Measurements from ENCODE around the gene TUBG2.

The TUBG2 gene

GRCh38 chr17:42676424-42677011 is 17.4 kb downstream of the TUBG2 start, which contains the start of gene PLEKHH3:
Gene PLEKHH3, minus strand, starts transcription at chr17:42676994. Its CDS starts 431 bp downstream, at chr17:42676563.
- FAIRE-seq: no peak
- no peak for DNase-seq (ENCODE audit: insufficient read length, low spot score)

GRCh38 chr17:42677012-42677857 is 18.2 kb downstream of the TUBG2 start:
- peak; percentile 97 for FAIRE-seq
- DNase-seq (ENCODE audit: insufficient read length, low spot score): peak; percentile 100

DNA sequence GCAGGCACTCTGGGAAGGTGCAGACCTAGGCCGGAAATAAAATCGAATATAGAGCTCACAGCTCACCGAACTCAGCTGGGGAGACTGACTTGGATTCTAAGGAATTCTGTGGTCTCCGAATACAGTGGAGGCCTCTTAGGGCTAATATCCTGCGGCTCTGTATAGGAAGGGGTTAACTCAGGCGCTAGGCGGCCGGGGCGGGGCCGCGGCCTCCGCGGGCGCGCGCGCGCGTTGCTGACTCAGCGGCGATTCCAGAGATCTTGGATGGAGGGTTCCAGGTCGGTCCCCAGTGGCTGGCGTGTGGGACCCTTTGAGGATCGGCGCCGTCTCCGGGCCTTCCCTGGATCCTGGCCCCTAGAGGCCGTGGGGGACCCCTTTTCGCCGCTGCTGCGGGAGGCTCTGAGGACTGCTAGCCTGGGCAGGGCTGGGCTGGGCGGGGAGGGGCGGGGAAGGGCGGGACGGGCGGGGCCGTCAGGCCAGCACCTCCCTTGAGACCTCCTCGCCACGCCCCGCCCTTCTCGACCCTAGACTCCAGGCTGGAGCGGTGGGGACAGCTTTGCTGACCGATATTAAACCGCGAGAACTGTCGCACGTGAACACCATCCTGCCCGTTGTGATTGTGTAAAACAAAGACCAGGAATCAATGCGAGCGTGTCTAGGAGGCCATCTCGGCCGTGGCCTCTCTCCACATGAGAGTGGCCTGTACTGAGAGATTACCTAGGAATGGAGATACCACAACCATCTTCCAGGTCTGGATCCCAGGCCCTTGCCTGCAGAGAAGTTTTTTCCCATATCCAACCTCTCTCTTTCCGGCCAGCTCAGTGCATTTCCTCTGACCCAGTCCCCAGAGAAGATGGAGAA is 19.1 kb downstream of the TUBG2 start:
- DNase-seq (ENCODE audit: insufficient read length, low spot score): peak; percentile 97
- peak; percentile 96 for FAIRE-seq

DNA sequence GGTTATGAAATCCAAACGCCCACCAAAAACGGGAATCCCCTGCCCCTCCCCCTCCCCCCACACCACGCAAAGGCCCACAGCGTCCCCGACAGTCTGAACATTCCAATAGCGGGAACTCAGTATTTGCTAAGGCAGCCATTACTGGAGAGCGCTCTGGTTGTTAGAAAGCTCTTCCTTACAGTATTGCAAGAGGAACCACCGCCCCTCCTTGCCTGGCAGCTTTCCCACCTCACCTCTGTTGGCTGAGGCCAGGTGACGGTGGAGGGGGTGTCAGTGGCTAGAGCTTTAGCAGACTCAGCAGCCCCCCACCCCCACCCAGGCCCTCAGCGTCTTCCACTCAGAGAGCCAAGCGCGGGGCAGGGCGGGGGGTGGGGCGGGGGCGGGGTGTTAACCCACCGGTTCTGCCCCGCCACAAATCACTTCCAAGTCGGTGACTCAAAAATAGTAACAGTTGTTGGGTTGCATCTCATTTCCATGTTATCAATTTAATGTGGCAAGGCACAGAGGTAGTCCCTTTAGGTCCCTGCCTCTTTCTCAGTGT is 19.9 kb downstream of the TUBG2 start:
- DNase-seq (ENCODE audit: insufficient read length, low spot score) (peak; percentile 51), FAIRE-seq (peak; percentile 23)

DNA sequence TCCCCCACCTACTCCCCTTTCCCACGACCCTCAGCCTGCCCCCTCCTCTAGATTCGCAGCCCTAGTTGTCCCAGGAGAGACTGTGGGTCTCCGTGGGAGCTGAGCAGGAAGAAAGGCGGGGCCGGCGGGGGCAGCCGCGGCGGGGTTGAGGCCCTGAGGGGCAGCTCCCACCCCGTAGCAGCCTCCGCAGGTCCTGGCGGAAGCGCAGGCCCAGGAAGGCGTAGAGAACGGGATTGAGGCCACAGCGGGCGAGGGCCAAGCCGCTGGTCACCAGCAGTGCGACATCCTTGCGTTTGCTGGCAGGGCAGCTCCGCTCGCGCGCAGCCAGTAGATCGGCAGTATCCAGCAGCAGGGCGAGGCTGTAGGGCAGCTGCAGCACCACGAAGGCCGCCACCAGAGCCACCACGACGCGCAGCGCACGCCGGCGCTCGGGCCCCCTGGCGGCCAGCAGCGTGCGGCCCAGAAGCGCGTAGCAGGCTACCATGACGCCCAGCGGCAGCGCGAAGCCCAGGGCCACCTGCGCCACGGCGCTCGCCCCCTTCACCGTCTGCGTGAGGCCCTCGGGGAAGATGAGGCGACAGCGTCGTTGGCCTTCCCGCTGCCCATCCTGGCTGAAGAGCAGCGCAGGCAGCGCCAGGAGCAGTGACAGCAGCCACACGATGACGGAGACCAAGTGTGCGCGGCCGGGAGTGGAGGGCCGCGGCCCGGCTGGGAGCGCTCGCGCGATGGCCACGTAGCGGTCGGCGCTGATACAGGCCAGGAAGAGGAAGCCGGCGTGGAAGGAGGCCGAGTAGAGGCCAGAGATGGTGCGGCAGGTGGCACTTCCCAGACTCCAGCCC is 20.6 kb downstream of the TUBG2 start:
- peak; percentile 63 for DNase-seq (ENCODE audit: insufficient read length, low spot score)
- FAIRE-seq: peak; percentile 96

GRCh38 chr17:42680331-42680808 is 21.3 kb downstream of the TUBG2 start:
- no peak for DNase-seq (ENCODE audit: insufficient read length, low spot score)
- no peak for FAIRE-seq

DNA sequence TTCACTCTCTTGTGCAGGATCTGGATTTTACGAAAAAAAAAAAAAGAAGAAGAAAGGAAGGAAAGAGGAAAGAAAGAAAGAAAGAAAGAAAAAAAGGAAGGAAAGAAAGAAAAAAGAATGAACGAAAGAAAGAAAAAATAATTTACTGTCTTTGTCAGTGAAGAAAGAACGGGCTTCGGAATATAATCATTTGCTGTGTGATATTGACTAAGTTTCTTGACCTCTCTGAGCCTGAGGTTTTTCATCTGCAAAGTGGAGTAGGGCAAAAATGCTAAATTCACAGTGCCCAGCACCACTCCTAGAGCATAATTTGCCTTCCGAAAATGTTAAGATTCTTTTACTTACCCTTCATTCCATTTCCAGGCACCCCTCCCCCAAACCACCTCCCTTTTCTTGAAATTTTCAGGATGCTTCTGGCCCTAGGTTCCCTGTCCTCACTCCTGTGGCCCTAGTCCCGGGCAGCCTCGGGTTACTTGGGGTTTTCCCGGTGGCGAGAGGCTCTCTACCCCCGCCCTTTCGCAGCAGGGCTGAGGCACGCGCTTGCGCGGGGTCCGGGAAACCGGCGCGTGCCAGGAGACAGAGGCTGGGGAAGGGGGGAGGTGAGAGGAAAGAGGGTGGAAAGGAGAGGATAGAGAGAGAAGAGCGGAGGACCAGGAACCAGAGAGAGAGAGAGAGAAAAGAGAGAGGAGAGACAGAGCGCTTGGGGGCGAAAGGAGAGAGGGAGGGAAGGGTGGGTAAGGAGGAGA is 23.1 kb downstream of the TUBG2 start, which contains the start of gene CNTNAP1:
CNTNAP1 (plus strand) TSS at position 556 of the 746 bp plus-strand sequence. CDS start 299 bp downstream, outside the sequence.
- DNase-seq (ENCODE audit: insufficient read length, low spot score) (peak; percentile 90), FAIRE-seq (peak; percentile 62)

DNA sequence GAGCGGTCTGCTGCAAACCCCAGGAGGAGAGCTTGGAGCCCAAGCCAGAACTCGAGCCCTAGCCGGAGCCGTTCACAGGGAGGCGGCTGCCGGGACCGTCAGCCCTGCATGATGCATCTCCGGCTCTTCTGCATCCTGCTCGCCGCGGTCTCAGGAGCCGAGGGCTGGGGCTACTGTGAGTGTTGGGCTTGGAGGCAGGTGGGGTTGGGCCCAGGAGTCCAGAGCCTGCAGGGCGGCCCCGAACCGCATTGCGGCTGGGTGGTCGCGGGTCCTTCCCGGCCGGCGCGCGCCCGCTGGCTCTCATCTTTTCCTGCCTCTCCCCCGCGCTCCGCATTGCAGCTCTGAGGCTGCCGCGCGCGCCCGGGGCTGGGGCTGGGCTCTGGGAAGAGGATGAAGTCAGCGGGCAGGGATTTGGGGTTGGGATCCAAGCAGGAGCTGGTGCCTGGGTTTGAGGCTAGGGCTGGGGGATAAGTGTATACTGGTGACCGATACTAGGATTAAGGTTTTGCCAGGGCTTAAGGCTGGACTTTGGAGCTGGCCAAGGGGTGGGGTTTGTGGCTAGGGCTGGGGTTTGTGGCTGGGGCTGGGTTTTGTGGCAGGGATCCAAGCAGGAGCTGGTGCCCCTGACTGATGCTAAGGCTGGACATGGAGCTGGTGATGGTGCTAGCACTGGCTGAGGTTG is 23.8 kb downstream of the TUBG2 start:
- DNase-seq (ENCODE audit: insufficient read length, low spot score) (peak; percentile 67), FAIRE-seq (peak; percentile 80)

- no peak for DNase-seq (ENCODE audit: insufficient read length, low spot score)
- FAIRE-seq: no peak
Measured at GRCh38 chr17:42683407-42684034, 24.4 kb downstream of the TUBG2 start.

- DNase-seq (ENCODE audit: insufficient read length, low spot score) (no peak), FAIRE-seq (no peak)
Measured at GRCh38 chr17:42684929-42685556, 26.0 kb downstream of the TUBG2 start.

GRCh38 chr17:42685831-42686230 is 26.7 kb downstream of the TUBG2 start:
- no peak for DNase-seq (ENCODE audit: insufficient read length, low spot score)
- FAIRE-seq: no peak

DNA sequence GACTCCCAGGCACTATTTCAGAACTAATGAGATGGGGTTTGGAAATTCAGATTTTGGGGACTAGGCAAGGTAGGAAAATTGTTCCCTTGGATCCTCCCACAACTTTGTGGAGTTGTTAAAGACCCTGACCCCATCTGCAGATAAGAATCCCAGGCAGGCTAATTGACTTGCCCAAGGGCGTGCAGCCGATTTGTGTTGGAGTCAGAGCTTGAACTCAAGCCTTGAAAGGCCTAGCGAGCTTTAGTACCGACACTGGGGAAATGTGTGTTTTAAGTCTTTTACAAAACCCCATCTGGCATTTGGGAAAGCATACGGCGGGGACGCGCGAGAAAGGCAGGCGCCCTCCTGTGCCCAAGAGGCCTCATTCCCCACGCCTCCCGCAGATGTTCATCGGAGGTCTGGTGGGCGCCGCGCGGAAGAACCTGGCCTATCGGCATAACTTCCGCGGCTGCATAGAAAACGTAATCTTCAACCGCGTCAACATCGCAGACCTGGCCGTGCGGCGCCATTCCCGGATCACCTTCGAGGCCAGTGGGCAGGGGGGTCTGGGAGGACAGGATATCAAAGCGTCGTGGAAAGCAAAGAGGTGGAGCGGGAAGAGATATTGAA is 27.5 kb downstream of the TUBG2 start:
- no peak for DNase-seq (ENCODE audit: insufficient read length, low spot score)
- FAIRE-seq: no peak

GRCh38 chr17:42687707-42688320 is 28.7 kb downstream of the TUBG2 start:
- DNase-seq (ENCODE audit: insufficient read length, low spot score) (no peak), FAIRE-seq (no peak)

DNA sequence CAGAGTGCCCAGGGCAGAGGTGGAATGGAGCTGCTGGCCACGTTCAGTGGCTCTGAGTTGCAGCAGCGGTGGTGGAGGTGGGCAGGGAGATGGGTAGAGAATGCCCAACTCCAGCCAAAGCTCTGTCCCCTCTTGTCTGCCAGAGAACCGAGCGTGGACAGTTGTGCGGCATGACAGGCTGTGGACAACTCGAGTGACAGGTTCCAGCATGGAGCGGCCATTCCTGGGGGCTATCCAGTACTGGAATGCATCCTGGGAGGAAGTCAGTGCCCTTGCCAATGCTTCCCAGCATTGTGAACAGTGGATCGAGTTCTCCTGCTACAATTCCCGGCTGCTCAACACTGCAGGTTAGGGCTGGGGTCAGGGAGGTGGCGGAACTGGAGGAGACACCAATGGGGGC is 31.5 kb downstream of the TUBG2 start:
- no peak for FAIRE-seq

GRCh38 chr17:42691021-42691545 is 32.0 kb downstream of the TUBG2 start:
- FAIRE-seq: no peak
- DNase-seq (ENCODE audit: insufficient read length, low spot score): no peak

More for the DNA sequence above, 31.5 kb downstream of the TUBG2 start:
- no peak for DNase-seq (ENCODE audit: insufficient read length, low spot score)

- no peak for DNase-seq (ENCODE audit: insufficient read length, low spot score)
- FAIRE-seq: no peak
Measured at GRCh38 chr17:42692489-42692888, 33.4 kb downstream of the TUBG2 start.

All from HTR-8/SVneo (cell line).